Ovary (tissue), 3 donors: ENCODE results near the gene LCN6.

Experiments
- POLR2A ChIP-seq: fragments of 450-650 bp; IDR thresholded peaks from one replicate; pipeline ENCODE4 v1.6.1; 2017; ENCODE audit warnings: antibody characterized with exemption, mild to moderate bottlenecking, moderate library complexity
- TF ChIP-seq, protein P1 (sequence below), 3 donors: fragments of 450-650 bp in 2 of 3; fragments of 200-600 bp in 1 of 3; IDR thresholded peaks; one replicate each; pipeline versions ENCODE4 v1.5.1 to v1.8.0; 2016 to 2022; ENCODE audit warnings: antibody characterized with exemption in 3 of 3, mild to moderate bottlenecking in 1 of 3
- donor health status: DM: no; HTN: no; CAD: no.

DNA sequence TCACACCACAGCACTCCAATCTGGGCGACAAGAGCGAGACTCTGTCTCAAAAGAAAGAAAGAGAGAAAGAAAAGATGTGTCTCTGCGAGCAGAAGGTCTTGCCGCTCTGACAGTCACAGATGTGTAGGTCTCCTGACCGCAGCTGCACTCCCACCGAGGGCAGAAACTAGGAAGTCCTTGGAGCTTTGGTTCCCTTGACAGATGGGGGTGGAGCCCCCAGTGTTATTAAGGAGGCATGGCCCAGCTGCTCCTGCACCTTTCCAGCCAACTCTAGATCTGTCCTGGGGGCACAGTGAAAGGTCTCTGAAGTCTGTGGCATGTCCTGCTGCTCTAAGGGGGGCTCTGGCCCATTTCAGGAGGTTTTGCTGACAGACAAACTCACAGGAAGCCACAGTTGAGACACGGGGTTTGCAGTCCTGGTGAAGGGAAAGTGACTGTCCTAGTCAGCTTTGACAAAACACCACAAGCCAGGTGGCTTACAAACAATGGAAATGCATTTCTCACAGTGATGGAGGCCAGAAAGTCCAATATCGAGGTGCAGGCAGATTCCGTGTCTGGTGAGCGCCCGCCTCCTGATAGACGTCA, 45.0 kb downstream of the LCN6 start:
- TF ChIP-seq, protein P1, sequence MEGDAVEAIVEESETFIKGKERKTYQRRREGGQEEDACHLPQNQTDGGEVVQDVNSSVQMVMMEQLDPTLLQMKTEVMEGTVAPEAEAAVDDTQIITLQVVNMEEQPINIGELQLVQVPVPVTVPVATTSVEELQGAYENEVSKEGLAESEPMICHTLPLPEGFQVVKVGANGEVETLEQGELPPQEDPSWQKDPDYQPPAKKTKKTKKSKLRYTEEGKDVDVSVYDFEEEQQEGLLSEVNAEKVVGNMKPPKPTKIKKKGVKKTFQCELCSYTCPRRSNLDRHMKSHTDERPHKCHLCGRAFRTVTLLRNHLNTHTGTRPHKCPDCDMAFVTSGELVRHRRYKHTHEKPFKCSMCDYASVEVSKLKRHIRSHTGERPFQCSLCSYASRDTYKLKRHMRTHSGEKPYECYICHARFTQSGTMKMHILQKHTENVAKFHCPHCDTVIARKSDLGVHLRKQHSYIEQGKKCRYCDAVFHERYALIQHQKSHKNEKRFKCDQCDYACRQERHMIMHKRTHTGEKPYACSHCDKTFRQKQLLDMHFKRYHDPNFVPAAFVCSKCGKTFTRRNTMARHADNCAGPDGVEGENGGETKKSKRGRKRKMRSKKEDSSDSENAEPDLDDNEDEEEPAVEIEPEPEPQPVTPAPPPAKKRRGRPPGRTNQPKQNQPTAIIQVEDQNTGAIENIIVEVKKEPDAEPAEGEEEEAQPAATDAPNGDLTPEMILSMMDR (IDR thresholded peaks at IDR 0.05) = no peak
- no peak for TF ChIP-seq POLR2A
